ENCODE measurements around the gene SLC25A19. TPM values are rescaled to one million over a fixed set of nuclear protein-coding genes. Genes with fewer than 3 reads are reported as not detected.

Gene SLC25A19
- total RNA-seq, 1 donor: 11.0 TPM

GRCh38 chr17:75241502-75241901, 47.7 kb downstream of the SLC25A19 start:
- peak; percentile 47 for DNase-seq (ENCODE audit: low read depth)
- TF ChIP-seq CTCF (IDR thresholded peaks at IDR 0.05; ENCODE audit: insufficient read depth, low read length): no peak
- H3K4me3 ChIP-seq (ENCODE audit: low read depth, low read length): no peak overlapping the region

GRCh38 chr17:75241143-75241430, 48.1 kb downstream of the SLC25A19 start:
- no peak for TF ChIP-seq CTCF (IDR thresholded peaks at IDR 0.05; ENCODE audit: insufficient read depth, low read length)
- DNase-seq (ENCODE audit: low read depth): peak; percentile 85
- H3K4me3 ChIP-seq (ENCODE audit: low read depth, low read length): no peak overlapping the region

- H3K4me3 ChIP-seq (ENCODE audit: low read depth, low read length): no peak overlapping the region
- peak; percentile 68 for DNase-seq (ENCODE audit: low read depth)
- peak; percentile 75 for TF ChIP-seq CTCF (IDR thresholded peaks at IDR 0.05; ENCODE audit: insufficient read depth, low read length)
Observed at GRCh38 chr17:75240394-75241142, 48.7 kb downstream of the SLC25A19 start.

- no peak overlapping the region for H3K4me3 ChIP-seq (ENCODE audit: low read depth, low read length)
- TF ChIP-seq CTCF (IDR thresholded peaks at IDR 0.05; ENCODE audit: insufficient read depth, low read length): no peak
- DNase-seq (ENCODE audit: low read depth): no peak
Observed at GRCh38 chr17:75239778-75240393, 49.3 kb downstream of the SLC25A19 start.

- no peak for TF ChIP-seq CTCF (IDR thresholded peaks at IDR 0.05; ENCODE audit: insufficient read depth, low read length)
- DNase-seq (ENCODE audit: low read depth): no peak
- no peak overlapping the region for H3K4me3 ChIP-seq (ENCODE audit: low read depth, low read length)
Observed at GRCh38 chr17:75239214-75239613, 50.0 kb downstream of the SLC25A19 start.

- H3K4me3 ChIP-seq (ENCODE audit: low read depth, low read length): no peak overlapping the region
- DNase-seq (ENCODE audit: low read depth): peak; percentile 64
- TF ChIP-seq CTCF (IDR thresholded peaks at IDR 0.05; ENCODE audit: insufficient read depth, low read length): peak; percentile 84
Observed at GRCh38 chr17:75238684-75239191, 50.5 kb downstream of the SLC25A19 start.
